HEK293 (cell line): ENCODE data around the gene ARRDC2.
A peak's percentile ranks its signal among the peaks of the same experiment; 100 is the strongest.

Experiments used
- CTCF ChIA-PET: fragments of 350-600 bp; formaldehyde crosslinking; extraction: SDS; loops from one replicate; lab custom pipeline; 2021; ENCODE audit warnings: antibody characterized with exemption; lab: Yijun Ruan, JAX
- POLR2A ChIA-PET: fragments of 300-600 bp; formaldehyde crosslinking; extraction: SDS; loops from one replicate; lab custom pipeline; 2020; ENCODE audit warnings: antibody characterized with exemption, inconsistent platforms; lab: Yijun Ruan, JAX
- H3K27ac ChIP-seq: fragments of 200-500 bp; sonication (Bioruptor generic); 2 replicates; pipeline ENCODE4 v1.5.1; 2014; ENCODE audit warnings: low read depth, low read length, control low read depth, inconsistent platforms; ENCODE audit errors: extremely low read depth
- H3K36me3 ChIP-seq, 2 experiments: fragments of 200-500 bp in 1 of 2; sonication (Bioruptor generic) in 1 of 2; 1 replicate in 1 of 2; 2 replicates in 1 of 2; pipeline ENCODE4 v1.5.1; 2014 to 2017; ENCODE audit warnings: inconsistent platforms in 2 of 2, low read length in 2 of 2; ENCODE audit not compliant: control insufficient read depth in 2 of 2, insufficient read depth in 1 of 2
- H3K4me1 ChIP-seq: fragments of 200-500 bp; sonication (Bioruptor generic); 2 replicates; pipeline ENCODE4 v1.5.1; 2014; ENCODE audit warnings: mild to moderate bottlenecking, low read length, inconsistent platforms; ENCODE audit not compliant: control insufficient read depth, insufficient read depth
- H3K4me3 ChIP-seq: 2 replicates; pipeline ENCODE4 v1.5.1; 2011; ENCODE audit warnings: low read depth, mild to moderate bottlenecking, control low read depth, low read length, moderate library complexity
- H3K9me3 ChIP-seq: fragments of 200-500 bp; sonication (Bioruptor generic); 2 replicates; pipeline ENCODE4 v1.5.1; 2014; ENCODE audit warnings: low read depth, low read length, inconsistent platforms; ENCODE audit not compliant: control insufficient read depth, insufficient read depth
- KLF1 ChIP-seq: fragments of 450-650 bp; formaldehyde crosslinking; IDR thresholded peaks from 2 replicates; pipeline ENCODE4 v1.5.1; 2016; ENCODE audit warnings: missing biosample characterization, missing genetic modification characterization
- PBX3 ChIP-seq: sonication (generic); formaldehyde crosslinking; IDR thresholded peaks from 2 replicates; pipeline ENCODE4 v1.8.1; 2022; ENCODE audit warnings: mild to moderate bottlenecking, moderate library complexity, missing genetic modification reagents
- ZFP37 ChIP-seq: fragments of 450-650 bp; formaldehyde crosslinking; IDR thresholded peaks from 2 replicates; pipeline ENCODE4 v1.5.1; 2016; ENCODE audit warnings: missing biosample characterization, missing genetic modification characterization
- ZNF114 ChIP-seq: fragments of 450-650 bp; formaldehyde crosslinking; IDR thresholded peaks from 2 replicates; pipeline ENCODE4 v1.5.0; 2017; ENCODE audit warnings: missing biosample characterization, missing genetic modification characterization
- ZNF146 ChIP-seq: fragments of 450-650 bp; formaldehyde crosslinking; IDR thresholded peaks from 2 replicates; pipeline ENCODE4 v1.5.1; 2016; ENCODE audit warnings: missing biosample characterization, missing genetic modification characterization
- ZNF148 ChIP-seq: fragments of 450-650 bp; formaldehyde crosslinking; IDR thresholded peaks from 2 replicates; pipeline ENCODE4 v1.5.0; 2017; ENCODE audit warnings: missing biosample characterization, missing genetic modification characterization, borderline replicate concordance
- ZNF335 ChIP-seq: fragments of 450-650 bp; formaldehyde crosslinking; conservative IDR thresholded peaks from 2 replicates; pipeline ENCODE4 v1.5.1; 2016; ENCODE audit warnings: missing biosample characterization, missing genetic modification characterization
- ZNF350 ChIP-seq: fragments of 450-650 bp; formaldehyde crosslinking; IDR thresholded peaks from 2 replicates; pipeline ENCODE4 v1.5.0; 2017; ENCODE audit warnings: missing biosample characterization, mild to moderate bottlenecking, missing genetic modification characterization
- ZNF473 ChIP-seq: fragments of 450-650 bp; formaldehyde crosslinking; IDR thresholded peaks from 2 replicates; pipeline ENCODE4 v1.5.1; 2017; ENCODE audit warnings: missing biosample characterization, missing genetic modification characterization
- TF ChIP-seq, protein P1 (sequence below): fragments of 450-650 bp; IDR thresholded peaks from 2 replicates; pipeline ENCODE4 v1.5.1; 2018; ENCODE audit warnings: missing biosample characterization, missing genetic modification characterization
- TF ChIP-seq, protein P2 (sequence below): fragments of 450-650 bp; formaldehyde crosslinking; IDR thresholded peaks from 2 replicates; pipeline ENCODE4 v1.5.1; 2016; ENCODE audit warnings: missing biosample characterization, missing genetic modification characterization

The ARRDC2 gene

GRCh38 chr19:18049385-18049784 is 41.4 kb downstream of the ARRDC2 start:
- no peak for TF ChIP-seq ZNF350 (tag by site-specific recombination)
- no peak for TF ChIP-seq ZNF114 (tag by site-specific recombination)
- no peak for TF ChIP-seq ZFP37 (tag by site-specific recombination)
- 0 out of 2 replicates have a peak, but pooled peaks have one; percentile 24 for TF ChIP-seq ZNF335 (tag by site-specific recombination)
- TF ChIP-seq, all 188 proteins: peak for 1
- H3K4me1 ChIP-seq, result no peaks in the 10 kb centered on the region
- no peaks in the 10 kb centered on the region for H3K9me3 ChIP-seq
- H3K4me3 ChIP-seq, result no peak overlapping the region
- POLR2A ChIA-PET, result interaction anchor here (0.7 kb wide), 1 partner anchor 105 kb away, joined by 5 read pairs; no protein-coding TSS in a partner anchor
- CTCF ChIA-PET, result interaction anchor here (0.7 kb wide), 1 partner anchor 62 kb away, joined by 3 read pairs; no protein-coding TSS in a partner anchor
- H3K27ac ChIP-seq, result no peak overlapping the region
- no peaks in the 10 kb centered on the region for H3K36me3 ChIP-seq

- POLR2A ChIA-PET, result interaction anchor here (1.1 kb wide), 1 partner anchor 9 kb away, joined by 3 read pairs; no protein-coding TSS in a partner anchor
- H3K27ac ChIP-seq, result no peak overlapping the region
- H3K4me1 ChIP-seq, result no peaks in the 10 kb centered on the region
- CTCF ChIA-PET, result interaction anchor here (1.1 to 1.2 kb wide), 2 partner anchors 12 to 110 kb away, joined by 3 to 5 read pairs; no protein-coding TSS in a partner anchor
- TF ChIP-seq KLF1 (tag by site-specific recombination) (peak; percentile 39), PBX3 (no peak)
- no peaks in the 10 kb centered on the region for H3K36me3 ChIP-seq
- H3K9me3 ChIP-seq, result no peaks in the 10 kb centered on the region
- no peak overlapping the region for H3K4me3 ChIP-seq
Observed at GRCh38 chr19:18051887-18052286, 43.9 kb downstream of the ARRDC2 start.

GRCh38 chr19:18053576-18054219 is 45.7 kb downstream of the ARRDC2 start:
- no peak overlapping the region for H3K4me3 ChIP-seq
- ChIA-PET CTCF (interaction anchor here (0.7 kb wide), 1 partner anchor 191 kb away, joined by 3 read pairs; no protein-coding TSS in a partner anchor), POLR2A (interaction anchor here (0.6 kb wide), 1 partner anchor 11 kb away, joined by 5 read pairs; no protein-coding TSS in a partner anchor)
- H3K36me3 ChIP-seq, result no peaks in the 10 kb centered on the region
- no peak overlapping the region for H3K27ac ChIP-seq
- no peaks in the 10 kb centered on the region for H3K9me3 ChIP-seq
- H3K4me1 ChIP-seq, result no peaks in the 10 kb centered on the region
- no peak for TF ChIP-seq ZNF473 (tag by site-specific recombination)
- TF ChIP-seq, protein P1, sequence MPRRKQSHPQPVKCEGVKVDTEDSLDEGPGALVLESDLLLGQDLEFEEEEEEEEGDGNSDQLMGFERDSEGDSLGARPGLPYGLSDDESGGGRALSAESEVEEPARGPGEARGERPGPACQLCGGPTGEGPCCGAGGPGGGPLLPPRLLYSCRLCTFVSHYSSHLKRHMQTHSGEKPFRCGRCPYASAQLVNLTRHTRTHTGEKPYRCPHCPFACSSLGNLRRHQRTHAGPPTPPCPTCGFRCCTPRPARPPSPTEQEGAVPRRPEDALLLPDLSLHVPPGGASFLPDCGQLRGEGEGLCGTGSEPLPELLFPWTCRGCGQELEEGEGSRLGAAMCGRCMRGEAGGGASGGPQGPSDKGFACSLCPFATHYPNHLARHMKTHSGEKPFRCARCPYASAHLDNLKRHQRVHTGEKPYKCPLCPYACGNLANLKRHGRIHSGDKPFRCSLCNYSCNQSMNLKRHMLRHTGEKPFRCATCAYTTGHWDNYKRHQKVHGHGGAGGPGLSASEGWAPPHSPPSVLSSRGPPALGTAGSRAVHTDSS (tag by site-specific recombination), result no peak
- TF ChIP-seq ZNF146 (tag by site-specific recombination), result peak; percentile 95
- TF ChIP-seq, protein P2, sequence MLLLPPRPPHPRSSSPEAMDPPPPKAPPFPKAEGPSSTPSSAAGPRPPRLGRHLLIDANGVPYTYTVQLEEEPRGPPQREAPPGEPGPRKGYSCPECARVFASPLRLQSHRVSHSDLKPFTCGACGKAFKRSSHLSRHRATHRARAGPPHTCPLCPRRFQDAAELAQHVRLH, result 0 out of 2 replicates have a peak, but pooled peaks have one; percentile 23
- TF ChIP-seq ZNF148 (tag by site-specific recombination), result no peak
- TF ChIP-seq, all 188 proteins: peak for 2
